Astrocyte of the hippocampus (primary cell): ENCODE measurements around the gene RAB44.
"Not testable (repeated sequence)": the region's sequence is repeated elsewhere in the genome, so short reads cannot be mapped to it uniquely, and the experiment has no call there.

Experiments used
- DNase-seq: peaks from one replicate; pipeline ENCODE4 v3.0.0; 2011; ENCODE audit warnings: low read depth, low spot score

Gene RAB44

DNA sequence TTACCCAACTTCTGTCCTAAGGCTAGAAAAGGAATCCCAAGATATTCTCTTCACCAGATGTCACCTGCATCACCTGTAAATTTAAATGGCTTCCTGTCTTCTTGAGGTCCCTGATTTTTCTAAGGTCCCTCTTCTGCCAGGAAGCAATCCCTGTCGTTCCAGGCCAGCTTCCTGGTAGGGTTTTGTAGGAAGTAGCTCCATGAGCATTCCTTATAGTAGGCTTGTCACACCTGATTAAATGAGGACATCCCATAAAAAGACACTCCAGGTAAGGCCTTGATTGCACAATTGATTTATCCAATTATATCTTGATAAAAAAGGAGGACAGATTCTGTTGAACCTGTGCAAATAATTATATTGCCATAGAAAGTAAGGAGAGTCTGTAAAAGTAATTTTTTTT, 8.7 kb downstream of the RAB44 start:
- no peak for DNase-seq

DNA sequence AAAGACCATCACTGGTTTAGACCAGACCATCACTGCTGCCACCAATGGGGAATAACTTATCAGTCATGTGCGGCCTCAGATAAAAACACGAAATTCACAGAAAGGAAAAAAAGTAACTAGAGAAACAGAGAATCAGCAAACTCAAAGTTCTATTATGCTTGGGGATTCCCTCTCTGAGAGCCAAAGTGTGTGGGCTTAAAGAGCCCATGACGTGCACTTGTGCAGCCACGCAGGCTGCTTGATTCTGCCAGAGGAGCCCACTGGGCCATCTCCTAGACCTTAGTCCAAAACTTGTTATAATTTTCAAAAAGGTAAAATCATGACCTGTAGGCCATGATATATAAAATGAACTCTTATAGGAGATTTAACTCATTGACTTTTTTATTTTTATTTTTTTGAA, 15.2 kb downstream of the RAB44 start:
- no peak for DNase-seq

DNA sequence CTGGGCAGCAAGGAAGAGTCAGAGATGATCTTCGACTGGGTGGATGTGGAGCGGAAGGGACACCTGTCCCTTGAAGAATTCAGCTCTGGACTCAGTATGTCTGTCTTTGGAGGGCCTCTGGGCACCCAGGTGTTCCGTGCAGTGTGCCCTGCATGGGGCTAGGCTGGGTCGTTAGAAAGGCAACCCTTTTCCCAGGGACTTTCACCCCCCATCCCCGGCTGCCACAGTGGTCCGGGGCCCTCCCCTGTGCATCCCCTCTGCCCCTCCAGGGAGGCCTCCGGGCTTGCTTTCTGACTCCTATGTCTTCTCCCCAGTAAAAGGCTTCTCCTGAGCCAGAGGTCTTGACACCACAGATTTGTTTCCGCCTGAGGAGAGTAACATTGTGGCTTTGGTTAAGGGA, 16.2 kb downstream of the RAB44 start:
- DNase-seq, result no peak

DNA sequence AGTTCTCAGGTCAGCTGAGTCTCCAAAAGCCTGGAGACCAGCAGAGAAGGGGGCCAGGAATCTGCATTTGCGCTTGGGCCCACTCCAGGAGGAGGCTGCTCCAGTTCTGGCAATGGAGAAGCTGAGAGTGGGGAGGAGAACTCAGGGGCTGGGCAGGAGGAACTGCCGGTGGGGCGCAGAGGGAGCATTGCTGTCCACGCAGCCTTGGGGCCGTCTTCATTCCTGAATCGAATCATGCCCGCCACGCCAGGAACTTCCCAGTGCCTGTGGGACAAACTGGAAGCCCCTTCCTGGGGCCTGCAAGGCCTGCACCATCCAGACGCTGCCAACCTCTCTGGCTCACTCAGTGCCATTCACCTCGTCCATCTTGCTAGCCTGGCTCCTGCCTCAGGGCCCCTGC, 16.9 kb downstream of the RAB44 start:
- DNase-seq, result no peak

DNA sequence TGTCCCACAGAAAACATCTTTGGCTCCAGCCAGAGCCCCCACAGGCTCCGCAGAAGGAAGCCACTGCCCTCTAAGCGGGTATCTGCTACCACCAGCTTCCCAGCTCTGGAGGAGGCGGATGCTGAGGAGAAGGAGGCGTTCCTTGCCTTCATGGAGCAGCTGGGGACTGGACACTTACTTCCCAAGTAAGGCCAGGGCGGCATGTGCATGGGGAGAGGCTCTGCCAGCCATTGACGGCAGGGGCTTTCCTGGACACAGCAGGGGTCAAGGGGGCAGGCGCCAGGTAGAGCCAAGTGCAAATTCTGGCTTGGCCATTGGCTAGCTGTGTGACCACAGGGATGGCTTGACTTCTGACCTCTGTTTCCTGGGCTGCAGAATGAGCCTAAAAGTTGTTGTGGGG, 17.8 kb downstream of the RAB44 start:
- no peak for DNase-seq

DNA sequence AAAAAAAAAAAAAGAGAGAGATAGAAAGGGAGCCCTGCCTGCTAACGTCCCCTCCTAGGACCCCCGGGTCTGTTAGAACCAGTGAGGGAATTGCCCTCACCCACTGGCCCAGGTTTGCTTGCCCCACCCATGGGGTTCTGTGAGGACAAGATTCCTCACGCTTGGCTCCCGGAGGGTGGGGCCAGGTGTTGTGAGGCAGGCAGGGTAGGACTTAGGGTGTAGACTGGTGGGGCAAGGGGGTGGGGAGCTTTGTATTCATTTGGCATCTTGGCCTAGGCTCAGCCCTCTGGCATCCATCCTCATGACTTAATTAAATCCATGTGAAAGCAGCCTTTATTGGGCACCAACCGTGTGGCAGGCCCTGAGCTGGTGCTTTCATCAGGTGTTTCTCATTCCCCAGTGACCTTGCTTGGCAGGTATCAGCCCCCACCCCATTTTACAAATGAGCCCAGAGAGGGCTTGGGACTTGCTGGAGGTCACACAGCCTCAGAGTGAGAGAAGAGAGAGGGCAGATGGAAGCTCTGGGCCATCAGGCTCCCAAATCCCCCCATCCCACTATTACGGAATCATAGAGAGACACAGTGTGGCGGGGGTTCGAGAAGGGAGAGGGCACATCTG, 19.0 kb downstream of the RAB44 start:
- no peak for DNase-seq

DNA sequence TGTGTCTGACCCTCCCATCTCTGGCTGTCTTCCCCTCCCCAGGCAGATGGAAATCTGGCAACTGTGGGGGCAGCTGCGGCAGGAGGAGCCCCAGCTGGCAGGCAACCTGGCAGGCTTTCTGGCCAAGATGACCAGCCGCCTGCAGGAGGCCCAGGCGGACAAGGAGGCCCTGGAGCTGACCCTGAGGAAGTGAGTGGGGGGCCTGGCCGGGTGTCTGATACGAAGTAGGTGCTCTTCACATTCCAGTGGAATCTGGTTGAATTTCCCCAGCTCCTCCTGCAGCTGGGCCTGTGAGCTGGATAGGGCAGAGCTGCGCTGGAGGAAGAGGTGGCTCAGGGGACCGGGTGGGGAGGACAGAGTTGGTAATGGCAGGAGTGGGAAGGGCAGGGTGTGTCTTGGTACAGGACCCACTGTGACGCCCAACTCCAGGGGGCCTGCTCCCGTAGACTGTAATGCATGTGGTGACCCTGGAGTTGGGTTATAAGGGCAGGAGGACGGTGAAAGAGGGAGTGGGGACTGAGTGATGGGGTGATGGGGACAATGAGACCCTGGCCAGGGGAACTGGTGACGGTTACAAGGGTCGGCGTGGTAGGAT, 19.7 kb downstream of the RAB44 start:
- DNase-seq, result no peak

DNA sequence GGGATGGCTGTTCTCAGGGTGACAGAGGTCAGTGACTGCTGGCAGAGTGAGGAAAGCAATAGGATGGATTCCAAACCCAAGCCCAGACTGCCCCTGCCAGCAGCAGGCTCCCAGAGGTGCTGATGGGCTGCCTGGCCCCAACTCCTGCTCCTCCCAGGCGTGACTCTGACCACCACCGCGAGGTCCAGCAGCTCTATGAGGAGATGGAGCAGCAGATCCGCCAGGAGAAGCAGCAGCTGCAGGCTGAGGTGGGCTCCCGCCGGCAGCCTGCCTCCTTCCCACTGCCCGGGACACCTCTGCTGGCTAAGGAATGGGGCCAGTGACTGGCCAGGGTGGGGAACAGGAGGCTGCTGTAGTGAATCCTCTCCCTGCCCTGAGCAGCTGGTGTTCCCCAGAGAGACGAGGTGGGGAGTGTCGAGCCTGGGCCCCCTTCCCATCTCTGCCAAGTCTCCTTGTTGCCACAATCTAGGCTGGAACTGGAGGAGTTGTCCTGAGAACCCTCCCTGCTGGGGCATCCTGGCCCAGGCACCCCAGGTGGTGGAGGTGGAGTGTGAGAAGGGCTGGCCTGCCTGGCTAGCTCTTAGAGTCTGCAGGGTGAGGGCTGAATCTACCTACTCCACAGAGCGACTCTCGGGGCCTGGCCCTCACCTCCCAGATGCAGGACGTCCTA, 20.4 kb downstream of the RAB44 start:
- DNase-seq, result no peak

DNA sequence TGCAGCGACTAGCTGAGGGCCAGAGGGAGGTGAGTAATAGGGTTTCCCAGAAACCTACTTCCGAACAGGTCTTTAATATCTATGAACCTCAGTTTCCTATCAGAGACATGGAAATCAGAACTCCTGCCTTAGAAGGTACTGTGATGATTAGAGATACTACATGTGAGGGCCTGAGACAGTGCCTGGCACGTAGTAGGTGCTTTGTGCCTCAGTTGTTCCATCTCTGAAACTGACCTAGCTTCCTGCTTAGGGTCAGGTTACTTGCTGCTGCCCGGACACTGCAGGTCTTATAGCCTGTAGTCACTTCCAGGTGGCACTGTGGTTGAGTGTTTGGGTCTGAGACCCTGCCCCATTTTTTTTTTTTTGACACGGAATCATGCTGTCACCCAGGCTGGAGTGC, 20.9 kb downstream of the RAB44 start:
- DNase-seq, result no peak

DNA sequence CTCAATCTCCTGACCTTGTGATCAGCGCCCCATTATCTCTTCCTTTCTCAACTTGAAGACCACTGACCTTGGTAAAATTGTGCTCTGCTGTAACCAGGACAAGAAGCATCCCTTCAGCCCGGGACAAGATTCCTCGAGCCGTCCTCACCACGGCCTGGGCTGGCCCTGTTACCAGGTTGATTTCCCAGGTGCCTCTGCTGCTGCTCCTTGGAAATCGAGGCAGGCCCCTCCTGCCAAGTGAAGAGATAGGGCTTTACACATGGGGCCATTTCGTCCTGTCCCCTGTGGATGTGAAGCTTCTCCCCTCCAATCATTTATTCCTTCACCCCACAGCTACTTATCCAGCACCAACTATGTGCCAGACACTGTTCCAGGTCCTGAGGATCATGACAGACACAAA, 21.5 kb downstream of the RAB44 start:
- no peak for DNase-seq

DNA sequence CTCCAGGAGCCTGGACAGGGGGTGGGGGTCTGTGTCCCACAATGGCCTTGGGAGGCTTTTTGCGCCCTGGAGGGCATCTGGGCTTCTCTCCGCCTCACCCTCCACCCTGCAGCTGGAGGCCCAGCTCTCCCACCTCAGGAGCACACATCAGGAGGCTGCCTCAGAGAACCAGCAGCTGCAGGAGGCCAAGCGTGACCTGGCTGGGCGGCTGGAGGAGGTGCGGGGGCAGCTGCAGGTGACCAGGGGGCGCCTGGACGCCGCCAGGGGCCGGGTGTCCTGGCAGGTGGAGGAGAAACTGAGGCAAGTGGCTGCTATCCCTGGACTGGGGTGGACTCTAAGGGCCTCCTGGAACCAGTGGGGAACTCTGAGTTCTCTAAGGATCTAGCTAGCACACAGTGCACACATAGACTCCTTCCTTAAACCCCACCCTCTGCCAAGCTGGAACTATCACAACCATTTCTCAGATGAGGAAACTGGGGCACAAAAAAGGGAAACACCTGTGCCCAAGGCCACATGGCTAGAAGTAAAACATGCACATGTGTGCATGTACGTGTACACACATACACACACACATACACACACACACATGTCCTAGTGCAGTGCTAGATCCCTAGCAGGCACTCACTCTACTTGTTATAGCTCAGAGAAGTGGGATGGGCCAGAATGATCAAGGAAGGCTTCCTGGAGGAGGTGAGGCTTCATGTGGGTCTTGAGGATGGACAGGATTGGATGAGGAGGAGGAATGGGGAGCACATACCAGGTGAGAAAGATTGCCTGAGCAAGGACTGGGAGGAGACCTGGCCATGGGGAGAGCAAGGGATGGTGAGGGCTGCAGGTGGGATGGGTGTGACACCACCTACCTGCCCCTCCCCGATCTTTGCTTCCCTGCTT, 22.9 kb downstream of the RAB44 start:
- no peak for DNase-seq

DNA sequence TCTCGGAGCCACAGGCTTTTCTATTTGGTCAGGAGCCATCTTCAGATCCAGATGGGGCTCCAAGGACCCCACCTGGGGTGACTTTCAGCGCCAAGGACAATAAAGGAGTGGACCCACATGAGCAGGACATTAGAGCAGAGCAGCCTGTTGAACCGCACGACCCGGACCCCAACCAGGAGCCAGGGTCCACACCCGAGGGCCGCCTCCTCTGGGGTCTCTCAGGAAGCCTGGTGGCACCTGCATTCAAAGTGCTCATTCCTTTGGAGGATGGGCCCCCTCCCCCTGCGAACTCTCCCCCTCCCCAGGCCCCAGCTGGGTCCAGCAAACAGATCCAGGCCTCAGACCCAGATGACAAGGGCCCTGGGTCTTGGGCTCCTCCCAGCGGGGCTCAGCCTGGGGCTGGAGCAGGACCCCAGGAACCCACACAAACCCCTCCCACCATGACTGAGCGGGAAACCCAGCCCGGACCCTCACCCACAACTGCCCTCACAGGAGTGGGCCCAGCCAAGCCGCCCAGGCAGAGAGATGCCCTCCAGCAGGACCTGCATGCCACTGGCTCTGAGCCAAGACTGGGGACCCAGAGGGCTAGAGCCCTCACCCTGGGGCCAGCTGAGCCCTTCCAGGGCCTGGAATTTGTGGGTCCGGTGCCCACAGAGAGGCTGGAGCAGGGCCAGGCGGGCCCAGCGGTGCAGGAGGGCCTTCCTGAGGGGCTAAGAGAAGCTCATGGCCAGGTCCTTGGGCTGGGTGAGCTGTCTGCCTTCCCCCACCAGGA, 23.9 kb downstream of the RAB44 start:
- no peak for DNase-seq

DNA sequence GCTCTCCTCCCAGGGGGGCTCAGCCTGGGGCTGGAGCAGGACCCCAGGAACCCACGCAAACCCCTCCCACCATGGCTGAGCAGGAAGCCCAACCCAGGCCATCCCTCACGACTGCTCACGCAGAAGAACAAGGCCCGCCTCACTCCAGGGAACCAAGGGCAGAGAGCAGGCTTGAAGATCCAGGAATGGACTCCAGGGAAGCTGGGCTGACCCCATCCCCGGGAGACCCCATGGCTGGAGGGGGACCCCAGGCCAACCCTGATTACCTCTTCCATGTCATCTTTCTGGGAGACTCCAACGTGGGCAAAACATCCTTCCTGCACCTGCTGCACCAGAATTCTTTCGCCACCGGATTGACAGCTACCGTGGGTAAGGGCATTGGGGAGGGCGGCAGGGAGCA, 24.7 kb downstream of the RAB44 start:
- no peak for DNase-seq

DNA sequence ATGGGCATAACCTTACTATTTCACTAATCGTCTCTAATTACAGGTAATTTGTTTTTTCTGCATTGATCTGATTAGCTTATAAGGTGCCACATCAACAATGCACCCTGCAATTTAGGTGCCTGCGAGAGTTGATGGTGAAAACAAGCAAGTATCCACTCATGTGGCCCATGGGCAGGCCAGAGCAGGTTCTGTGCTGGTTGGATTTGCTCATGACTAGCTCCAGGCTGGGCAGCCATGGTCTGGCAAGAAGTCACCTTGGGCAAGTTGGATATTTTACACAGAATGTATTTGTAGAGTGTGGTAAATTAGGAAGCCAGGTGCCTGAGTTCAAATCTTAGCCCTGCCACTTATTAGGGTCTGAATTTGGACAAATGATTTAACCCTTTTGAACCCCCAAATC, 25.3 kb downstream of the RAB44 start:
- no peak for DNase-seq

DNA sequence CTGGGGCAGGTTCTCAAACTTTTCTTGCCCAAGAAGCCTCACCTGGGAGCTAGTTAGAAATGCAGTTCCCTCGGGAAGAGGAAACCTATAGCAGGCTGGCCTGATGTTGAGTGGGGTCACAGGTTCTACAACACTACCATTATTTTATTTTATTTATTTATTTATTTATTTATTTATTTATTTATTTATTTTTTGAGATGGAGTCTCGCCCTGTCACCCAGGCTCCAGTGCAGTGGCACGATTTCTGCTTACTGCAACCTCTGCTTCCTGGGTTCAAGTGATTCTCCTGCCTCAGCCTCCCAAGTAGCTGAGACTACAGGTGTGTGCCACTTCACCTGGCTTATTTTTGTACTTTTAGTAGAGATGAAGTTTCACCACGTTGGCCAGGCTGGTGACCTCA, 26.4 kb downstream of the RAB44 start:
- not testable (repeated sequence) for DNase-seq

DNA sequence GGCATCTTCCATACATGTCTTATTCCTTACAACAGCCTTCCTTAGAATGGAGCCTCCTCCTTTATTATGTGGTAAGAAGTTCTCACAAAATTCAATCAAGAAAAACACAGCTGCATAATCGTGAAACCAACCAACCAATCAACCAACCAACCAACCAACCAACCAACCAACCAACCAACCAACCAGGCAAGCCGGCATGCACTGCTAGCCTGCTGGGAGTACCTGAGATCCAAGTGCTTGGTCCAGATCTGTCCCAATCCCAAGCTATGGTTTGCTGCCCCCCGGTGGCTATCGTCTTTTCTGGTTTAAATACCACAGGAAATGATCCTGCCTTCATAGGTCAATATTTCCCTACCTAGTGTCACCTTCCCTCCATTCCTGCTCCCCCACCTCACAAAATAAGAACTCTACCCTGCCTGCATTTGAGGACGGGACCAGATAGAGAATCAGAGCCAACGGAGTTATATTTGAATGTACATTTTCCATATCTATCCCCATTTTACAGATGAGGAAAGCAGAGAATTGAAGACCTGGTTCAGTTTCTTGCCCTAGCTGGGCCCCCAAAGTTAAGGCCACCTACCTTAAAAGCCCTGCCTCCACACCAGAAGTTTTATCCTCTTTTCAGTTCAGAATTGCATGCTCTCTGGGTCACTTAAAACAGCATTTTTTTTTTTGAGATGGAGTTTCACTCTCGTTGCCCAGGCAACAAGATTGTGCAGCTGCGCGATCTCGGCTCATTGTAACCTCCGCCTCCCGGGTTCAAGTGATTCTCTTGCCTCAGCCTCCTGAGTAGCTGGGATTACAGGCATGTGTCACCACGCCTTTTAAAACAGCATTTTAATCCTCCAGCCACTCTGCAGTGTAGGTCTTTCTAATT, 27.1 kb downstream of the RAB44 start:
- peak; percentile 76 for DNase-seq

DNA sequence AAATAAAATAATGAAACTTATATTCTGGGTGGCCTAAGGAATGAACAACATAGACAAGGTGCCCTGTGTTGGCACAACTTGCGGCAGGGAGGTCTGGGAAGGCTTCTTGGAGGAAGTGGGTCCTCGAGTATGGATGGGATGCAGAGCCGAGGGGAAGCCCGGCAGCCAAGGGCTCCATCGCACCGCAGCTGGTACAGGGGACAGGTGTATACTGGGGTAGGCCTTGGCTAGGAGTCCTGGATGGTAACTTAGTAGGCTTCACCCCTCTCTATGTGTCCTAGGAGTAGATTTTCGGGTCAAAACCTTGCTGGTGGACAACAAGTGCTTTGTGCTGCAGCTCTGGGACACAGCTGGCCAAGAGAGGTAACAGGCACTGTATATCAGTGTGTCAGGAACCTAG, 28.0 kb downstream of the RAB44 start:
- no peak for DNase-seq

DNA sequence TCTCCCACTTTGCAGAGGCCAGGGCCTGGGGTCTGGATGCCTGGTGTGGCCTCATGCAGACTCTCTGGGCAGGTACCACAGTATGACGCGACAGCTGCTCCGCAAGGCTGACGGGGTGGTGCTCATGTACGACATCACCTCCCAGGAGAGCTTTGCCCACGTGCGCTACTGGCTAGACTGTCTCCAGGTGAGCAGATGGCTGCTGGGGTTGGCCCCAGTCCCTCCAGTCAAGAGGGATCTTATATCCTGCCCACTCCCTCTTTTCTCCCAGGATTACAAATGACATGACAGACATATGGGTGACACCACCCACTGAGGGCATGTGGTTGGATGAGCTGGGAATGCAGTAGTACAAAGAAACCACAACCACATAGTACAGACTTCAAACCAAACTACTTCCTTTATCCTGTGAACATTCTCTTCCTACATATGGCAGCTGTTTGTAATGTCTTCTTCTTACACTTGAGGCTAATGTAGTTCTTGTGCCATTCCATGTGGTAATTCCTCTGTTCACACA, 29.9 kb downstream of the RAB44 start:
- DNase-seq, result peak; percentile 50

DNA sequence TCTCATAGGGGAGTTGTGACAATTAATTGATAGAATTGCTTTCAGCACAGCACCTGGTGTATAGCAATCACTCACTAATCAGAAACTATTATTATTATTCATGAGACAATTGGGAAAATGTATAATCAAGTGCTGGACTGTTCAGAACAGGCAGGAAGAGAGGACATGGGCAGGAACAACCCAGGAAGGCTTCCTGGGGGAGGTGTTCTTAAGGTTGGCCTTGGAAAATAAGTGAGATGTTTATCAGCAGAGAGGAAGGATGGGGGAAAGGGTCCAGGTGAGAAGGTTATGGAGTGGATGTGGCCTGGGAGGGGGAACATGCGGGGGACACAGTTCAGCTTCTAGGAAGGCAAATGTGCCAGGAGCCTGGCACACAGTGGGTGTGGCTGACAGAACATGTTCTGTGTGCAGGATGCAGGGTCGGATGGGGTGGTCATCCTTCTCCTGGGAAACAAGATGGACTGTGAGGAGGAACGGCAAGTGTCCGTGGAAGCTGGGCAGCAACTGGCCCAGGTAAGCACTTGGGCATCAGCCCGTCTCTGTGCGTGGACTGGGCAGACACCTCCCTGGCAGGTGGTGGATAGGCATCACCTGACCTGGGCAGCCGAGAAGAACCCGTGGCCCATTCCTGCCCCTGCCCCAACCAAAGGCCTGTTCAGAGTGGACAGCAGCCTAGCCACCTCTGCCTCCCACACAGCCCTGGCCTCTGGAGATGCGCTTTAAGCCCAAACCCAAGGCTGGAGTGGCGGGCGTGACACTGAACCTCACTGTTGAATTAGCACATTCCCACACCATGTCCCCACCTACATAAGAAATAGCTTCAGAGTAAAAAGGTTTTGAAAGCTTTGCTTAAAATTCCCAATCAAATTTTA, 30.9 kb downstream of the RAB44 start:
- no peak for DNase-seq

DNA sequence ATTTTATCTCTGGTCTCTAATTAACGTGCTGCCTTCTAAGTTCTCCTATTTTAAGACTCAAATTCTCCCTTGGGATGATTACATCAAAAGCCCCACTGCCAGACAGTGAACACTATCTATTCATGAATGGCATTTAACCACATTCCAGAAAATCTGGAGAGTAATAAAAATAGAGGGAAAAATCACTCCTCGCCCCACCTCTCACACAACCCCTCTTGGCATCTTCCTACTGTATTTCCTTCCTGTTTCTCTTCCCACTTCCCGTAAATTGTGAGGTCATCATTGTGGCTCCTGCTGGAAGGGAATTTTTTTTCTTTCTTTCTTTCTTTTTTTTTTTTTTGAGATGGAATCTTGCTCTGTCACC, 31.5 kb downstream of the RAB44 start:
- DNase-seq, result no peak
